Measurements from ENCODE around the gene ELL. TPM values are rescaled to one million over a fixed set of nuclear protein-coding genes. Genes with fewer than 3 reads are reported as not detected.

ELL gene
- total RNA-seq, 1 donor = 18.5 TPM

DNA sequence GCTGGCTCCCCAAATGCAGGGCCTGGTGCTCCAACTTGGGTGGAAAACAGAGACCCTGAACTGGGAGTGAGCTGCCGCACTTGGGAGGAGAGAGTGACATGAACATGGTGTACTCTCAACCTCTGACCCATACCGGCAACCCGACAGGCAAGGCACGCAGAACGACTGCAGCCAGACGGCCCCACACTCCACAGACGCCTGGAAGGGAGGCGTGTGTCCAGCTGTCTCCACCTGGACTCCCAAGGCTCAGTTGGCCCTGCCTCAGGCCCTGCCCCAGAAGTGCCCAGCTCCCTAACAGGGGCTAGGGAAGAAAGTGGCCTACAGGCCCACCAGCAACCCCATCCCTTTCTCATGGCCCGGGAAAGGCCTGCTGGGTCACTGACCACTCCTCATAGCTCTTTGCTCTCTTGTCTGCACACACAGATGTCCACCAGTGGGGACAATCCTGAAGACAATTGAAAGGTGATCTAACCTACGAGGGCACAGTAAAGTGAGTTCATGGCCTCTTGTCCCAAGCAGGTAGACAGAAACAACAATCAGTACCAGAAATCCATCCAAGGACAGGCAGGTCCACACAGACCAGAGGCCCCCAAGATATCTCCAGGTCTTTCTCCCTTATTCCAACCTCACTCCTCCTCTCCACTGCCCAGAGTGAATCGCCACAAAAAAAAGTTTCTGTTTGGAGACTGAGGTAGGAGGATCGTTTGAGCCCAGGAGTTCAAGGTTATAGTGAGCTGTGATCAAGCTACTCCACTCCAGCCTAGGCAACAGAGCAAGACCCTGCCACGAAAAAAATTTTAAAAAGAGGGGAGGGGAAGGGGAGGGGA, 28.2 kb downstream of the ELL start:
- DNase-seq (ENCODE audit: insufficient read length, low spot score, missing footprints) = peak; percentile 71
- Histone ChIP-seq H3K79me2 (ENCODE audit: insufficient read depth, low read length) (peaks cover 99% of the 10 kb centered on the region), H2AFZ (ENCODE audit: low read length) (no peak overlapping the region), H3K36me3 (ENCODE audit: insufficient read depth, low read length) (no peaks in the 10 kb centered on the region), H3K27me3 (ENCODE audit: insufficient read depth, low read length) (no peaks in the 10 kb centered on the region), H3K4me3 (ENCODE audit: insufficient read depth, low read length) (no peak overlapping the region), H3K27ac (ENCODE audit: low read depth, low read length) (peak overlapping the region; percentile 81), H3K4me1 (ENCODE audit: insufficient read depth, low read length) (peaks cover 21% of the 10 kb centered on the region), H3K9me3 (ENCODE audit: low read depth, low read length) (no peaks in the 10 kb centered on the region), H4K20me1 (ENCODE audit: insufficient read depth, low read length) (peaks cover 92% of the 10 kb centered on the region), H3K4me2 (ENCODE audit: insufficient read depth, low read length) (peak overlapping the region; percentile 53)
- TF ChIP-seq CTCF (IDR thresholded peaks at IDR 0.05; ENCODE audit: extremely low read depth, low read depth, low read length) = no peak

- TF ChIP-seq CTCF (IDR thresholded peaks at IDR 0.05; ENCODE audit: extremely low read depth, low read depth, low read length) = no peak
- Histone ChIP-seq H3K4me2 (ENCODE audit: insufficient read depth, low read length) (no peak overlapping the region), H3K79me2 (ENCODE audit: insufficient read depth, low read length) (peaks cover 98% of the 10 kb centered on the region), H3K27ac (ENCODE audit: low read depth, low read length) (no peak overlapping the region), H3K9me3 (ENCODE audit: low read depth, low read length) (no peaks in the 10 kb centered on the region), H3K4me3 (ENCODE audit: insufficient read depth, low read length) (no peak overlapping the region), H3K36me3 (ENCODE audit: insufficient read depth, low read length) (no peaks in the 10 kb centered on the region), H4K20me1 (ENCODE audit: insufficient read depth, low read length) (peaks cover 93% of the 10 kb centered on the region), H3K4me1 (ENCODE audit: insufficient read depth, low read length) (peaks cover 24% of the 10 kb centered on the region), H3K27me3 (ENCODE audit: insufficient read depth, low read length) (no peaks in the 10 kb centered on the region), H2AFZ (ENCODE audit: low read length) (no peak overlapping the region)
- DNase-seq (ENCODE audit: insufficient read length, low spot score, missing footprints) = peak; percentile 77
These were observed 29.6 kb downstream of the ELL start for GRCh38 chr19:18491995-18492953.

GRCh38 chr19:18490728-18491127, 31.1 kb downstream of the ELL start:
- H3K79me2 ChIP-seq (ENCODE audit: insufficient read depth, low read length) = peaks cover 98% of the 10 kb centered on the region
- no peak overlapping the region for H3K4me3 ChIP-seq (ENCODE audit: insufficient read depth, low read length)
- peaks cover 92% of the 10 kb centered on the region for H4K20me1 ChIP-seq (ENCODE audit: insufficient read depth, low read length)
- H2AFZ ChIP-seq (ENCODE audit: low read length) = no peak overlapping the region
- no peak for TF ChIP-seq CTCF (IDR thresholded peaks at IDR 0.05; ENCODE audit: extremely low read depth, low read depth, low read length)
- peaks cover 30% of the 10 kb centered on the region for H3K4me1 ChIP-seq (ENCODE audit: insufficient read depth, low read length)
- no peaks in the 10 kb centered on the region for H3K27me3 ChIP-seq (ENCODE audit: insufficient read depth, low read length)
- no peak overlapping the region for H3K4me2 ChIP-seq (ENCODE audit: insufficient read depth, low read length)
- H3K36me3 ChIP-seq (ENCODE audit: insufficient read depth, low read length) = no peaks in the 10 kb centered on the region
- no peak for DNase-seq (ENCODE audit: insufficient read length, low spot score, missing footprints)
- no peak overlapping the region for H3K27ac ChIP-seq (ENCODE audit: low read depth, low read length)
- no peaks in the 10 kb centered on the region for H3K9me3 ChIP-seq (ENCODE audit: low read depth, low read length)

Data from osteoblast (primary cell).